GM06990 (cell line): ENCODE results near the gene TBC1D22A.

Experiments
- DNase-seq: peaks from one replicate; pipeline ENCODE4 v3.0.0-alpha.2; 2011; ENCODE audit not compliant: insufficient read length; ENCODE audit errors: extremely low read depth
- H3K27me3 ChIP-seq: replicated peaks from 2 replicates; pipeline ENCODE4 v1.6.0; 2011; ENCODE audit warnings: low read length; ENCODE audit not compliant: control insufficient read depth, insufficient read depth
- H3K36me3 ChIP-seq: 2 replicates; pipeline ENCODE4 v1.5.1; 2011; ENCODE audit warnings: low read length; ENCODE audit not compliant: control insufficient read depth, insufficient read depth
- H3K4me3 ChIP-seq: replicated peaks from 2 replicates; pipeline ENCODE4 v1.5.1; 2011; ENCODE audit warnings: low read depth, mild to moderate bottlenecking, control low read depth, low read length
- CTCF ChIP-seq: IDR thresholded peaks from 2 replicates; pipeline ENCODE4 v1.5.1; 2011; ENCODE audit warnings: low read length, control low read depth, mild to moderate bottlenecking, inconsistent platforms; ENCODE audit not compliant: insufficient read depth, poor library complexity, severe bottlenecking

TBC1D22A gene

GRCh38 chr22:46945481-46945880 lies 183.0 kb downstream of the TBC1D22A start:
- peaks cover 12% of the 10 kb centered on the region for H3K36me3 ChIP-seq
- TF ChIP-seq CTCF, result no peak
- no peaks in the 10 kb centered on the region for H3K27me3 ChIP-seq
- no peak for DNase-seq
- H3K4me3 ChIP-seq, result no peak overlapping the region

- Histone ChIP-seq H3K4me3 (no peak overlapping the region), H3K36me3 (peaks cover 12% of the 10 kb centered on the region), H3K27me3 (no peaks in the 10 kb centered on the region)
- no peak for DNase-seq
- no peak for TF ChIP-seq CTCF
Measured at GRCh38 chr22:46946383-46946962, 184.0 kb downstream of the TBC1D22A start.

- Histone ChIP-seq H3K27me3 (no peaks in the 10 kb centered on the region), H3K36me3 (peaks cover 15% of the 10 kb centered on the region), H3K4me3 (no peak overlapping the region)
- TF ChIP-seq CTCF, result no peak
- DNase-seq, result no peak
Measured at GRCh38 chr22:46947516-46948257, 185.2 kb downstream of the TBC1D22A start.

- H3K27me3 ChIP-seq, result no peaks in the 10 kb centered on the region
- TF ChIP-seq CTCF, result no peak
- no peak for DNase-seq
- no peak overlapping the region for H3K4me3 ChIP-seq
- peaks cover 13% of the 10 kb centered on the region for H3K36me3 ChIP-seq
Measured at GRCh38 chr22:46948411-46949144, 186.1 kb downstream of the TBC1D22A start.

- Histone ChIP-seq H3K27me3 (no peaks in the 10 kb centered on the region), H3K36me3 (peaks cover 11% of the 10 kb centered on the region), H3K4me3 (no peak overlapping the region)
- TF ChIP-seq CTCF, result no peak
- DNase-seq, result no peak
Measured at GRCh38 chr22:46951350-46951749, 188.9 kb downstream of the TBC1D22A start.
